ENCODE measurements around the gene MED31. TPM values are rescaled to one million over a fixed set of nuclear protein-coding genes. Genes with fewer than 3 reads are reported as not detected.

The MED31 gene
- total RNA-seq, 1 donor from 2014 or later, result 16.5 TPM

DNA sequence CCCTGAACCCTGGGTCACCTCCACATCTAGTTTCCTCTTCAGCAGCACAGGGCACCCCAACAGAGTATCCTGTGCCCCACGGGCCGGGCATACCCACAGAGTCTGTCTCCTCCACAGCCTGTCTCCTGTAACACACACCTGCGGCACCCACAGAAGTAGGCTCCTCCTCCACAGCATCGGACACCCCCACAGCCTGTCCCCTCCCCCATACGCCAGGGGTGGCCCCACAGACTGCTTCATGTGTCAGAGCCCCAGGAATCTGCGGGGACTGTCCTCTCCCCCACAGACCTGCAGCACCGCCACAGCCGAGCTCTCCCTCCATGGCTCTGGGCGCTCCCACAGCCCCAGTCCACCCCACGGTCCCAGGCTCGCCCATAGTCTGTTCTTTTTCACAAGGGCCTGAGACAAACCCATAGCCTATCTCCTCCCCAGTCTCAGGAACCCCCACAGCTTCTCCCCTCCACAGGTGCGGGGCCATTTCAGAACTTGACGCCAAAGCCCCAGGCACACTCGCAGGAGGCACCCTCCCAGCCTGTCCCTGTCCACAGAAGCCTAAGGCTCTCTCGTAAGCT is 12.3 kb downstream of the MED31 start:
- intact Hi-C loops (cut with DNase I), result loop anchor here (5.0 kb wide), 1 partner anchor 167 kb away; no protein-coding TSS in a partner anchor
- DNase-seq (ENCODE audit: missing footprints) (peak; percentile 62), ATAC-seq (no peak)

GRCh38 chr17:6638046-6638908 is 13.1 kb downstream of the MED31 start:
- intact Hi-C loops (cut with DNase I), result loop anchor here (5.0 kb wide), 1 partner anchor 166 kb away; no protein-coding TSS in a partner anchor
- ATAC-seq, result no peak
- DNase-seq (ENCODE audit: missing footprints), result peak; percentile 67

DNA sequence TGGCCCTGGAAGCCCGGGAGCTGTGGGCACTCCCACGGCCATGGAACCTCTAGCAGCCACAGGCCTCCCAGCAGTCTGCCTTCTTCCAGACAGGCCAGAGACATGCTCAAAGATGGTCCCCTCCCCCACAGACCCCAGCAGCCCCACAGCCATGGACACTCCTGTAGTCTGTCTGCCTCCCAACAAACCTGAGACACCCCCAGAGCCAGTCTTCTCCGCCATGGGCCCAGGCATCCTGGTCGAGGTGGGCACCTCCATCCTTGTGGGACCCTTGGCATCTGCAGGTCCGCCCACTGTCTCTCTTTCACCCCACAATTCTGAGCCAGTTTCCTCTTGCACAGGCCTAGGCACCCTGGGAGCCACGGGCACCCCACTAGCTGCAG is 14.0 kb downstream of the MED31 start:
- no peak for DNase-seq (ENCODE audit: missing footprints)
- intact Hi-C loops (cut with DNase I), result loop anchor here (5.0 kb wide), 1 partner anchor 165 kb away; no protein-coding TSS in a partner anchor
- ATAC-seq, result no peak

DNA sequence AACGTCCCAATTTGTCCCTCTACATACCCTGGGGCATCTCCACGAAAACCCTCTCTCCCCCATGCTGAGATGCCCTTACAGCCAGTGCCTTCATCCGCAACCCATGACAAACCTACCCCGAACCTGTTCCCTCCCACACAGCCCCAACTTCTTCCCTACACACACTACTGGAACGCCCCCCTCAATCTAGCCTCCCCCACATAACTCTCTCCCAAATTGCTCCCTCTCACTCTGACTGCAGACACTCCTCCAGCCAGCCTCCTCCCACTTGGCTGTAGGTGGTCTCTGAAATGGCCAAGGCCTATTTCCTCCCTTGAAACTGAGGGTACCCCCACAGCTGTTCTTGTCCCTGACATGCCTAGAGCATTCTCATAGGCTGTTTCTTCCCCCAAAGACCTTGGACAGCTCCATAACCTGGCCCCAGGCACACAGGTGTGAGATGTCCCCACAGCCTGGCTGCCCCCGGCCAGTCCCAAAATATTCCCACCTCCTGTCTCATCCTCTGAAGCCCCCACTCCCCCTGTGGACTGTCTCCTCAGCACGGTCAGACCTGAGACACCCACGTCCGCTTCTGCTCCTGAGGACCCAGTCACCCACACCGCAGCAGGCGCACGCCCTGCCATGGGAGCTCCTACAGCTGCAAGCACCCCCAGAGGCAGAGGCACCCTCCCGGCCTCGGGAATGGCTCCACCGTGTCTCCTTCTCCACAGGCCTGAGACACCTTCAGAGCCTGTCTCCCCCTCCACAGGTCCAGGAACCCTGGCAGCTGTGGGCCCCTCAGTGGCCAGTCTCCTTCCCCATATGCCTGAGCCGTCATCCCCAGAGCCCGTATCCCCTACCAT is 14.6 kb downstream of the MED31 start:
- ATAC-seq, result no peak
- intact Hi-C loops (cut with DNase I), result loop anchor here (5.0 kb wide), 1 partner anchor 165 kb away; no protein-coding TSS in a partner anchor
- no peak for DNase-seq (ENCODE audit: missing footprints)

DNA sequence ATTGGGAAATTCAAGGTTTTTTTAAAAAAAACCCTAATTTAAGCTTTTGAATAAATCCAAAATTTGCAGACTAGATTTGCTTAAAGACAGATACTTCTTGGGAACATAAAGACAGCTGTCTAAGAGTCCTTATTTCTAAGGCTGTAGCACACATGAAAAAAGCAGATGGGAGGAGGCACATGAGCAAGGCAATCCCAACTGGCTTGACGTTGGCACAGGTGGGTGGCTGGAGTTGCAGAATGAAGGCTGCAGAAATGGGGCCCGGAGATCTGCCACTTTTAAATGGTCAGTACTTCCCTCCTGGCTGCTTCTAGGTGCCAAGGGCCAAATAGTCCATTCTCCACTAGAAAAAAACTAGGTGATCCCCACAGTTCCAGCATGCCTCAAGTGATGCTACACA is 15.3 kb downstream of the MED31 start:
- DNase-seq (ENCODE audit: missing footprints) (no peak), ATAC-seq (no peak)
- intact Hi-C loops (cut with DNase I), result loop anchor here (5.0 kb wide), 1 partner anchor 164 kb away; no protein-coding TSS in a partner anchor

DNA sequence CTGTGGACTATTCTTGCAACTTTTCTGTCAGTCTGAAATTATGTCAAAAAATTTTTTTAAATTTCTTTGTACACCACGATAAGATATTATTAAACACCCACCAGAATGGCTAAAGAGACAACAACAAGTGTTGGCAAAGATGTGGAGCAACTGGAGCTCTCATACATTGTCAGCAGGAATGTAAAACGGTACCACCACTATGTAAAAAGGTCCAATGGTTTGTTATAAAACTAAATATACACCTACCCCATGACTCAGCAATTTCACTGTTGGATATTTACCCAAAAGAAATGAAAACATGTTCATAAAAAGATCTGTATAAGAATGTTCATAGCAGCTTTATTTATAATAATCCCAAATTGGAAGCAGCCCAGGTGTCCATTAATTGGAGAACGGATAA is 18.1 kb downstream of the MED31 start:
- DNase-seq (ENCODE audit: missing footprints) (no peak), ATAC-seq (no peak)
- intact Hi-C loops (cut with DNase I), result no loop called here

- ATAC-seq (peak; percentile 42), DNase-seq (ENCODE audit: missing footprints) (no peak)
- intact Hi-C loops (cut with DNase I), result no loop called here
Observed at GRCh38 chr17:6632530-6632929, 18.9 kb downstream of the MED31 start.

GRCh38 chr17:6630390-6630789 is 21.0 kb downstream of the MED31 start:
- intact Hi-C loops (cut with DNase I), result no loop called here
- DNase-seq (ENCODE audit: missing footprints) (no peak), ATAC-seq (no peak)

- intact Hi-C loops (cut with DNase I), result no loop called here
Observed at GRCh38 chr17:6627019-6627418, 24.4 kb downstream of the MED31 start.

GRCh38 chr17:6626616-6627015 is 24.8 kb downstream of the MED31 start:
- ATAC-seq, result no peak
- intact Hi-C loops (cut with DNase I), result no loop called here
- DNase-seq (ENCODE audit: missing footprints), result no peak

More at GRCh38 chr17:6627019-6627418, 24.4 kb downstream of the MED31 start:
- DNase-seq (ENCODE audit: missing footprints), result no peak
- no peak for ATAC-seq

DNA sequence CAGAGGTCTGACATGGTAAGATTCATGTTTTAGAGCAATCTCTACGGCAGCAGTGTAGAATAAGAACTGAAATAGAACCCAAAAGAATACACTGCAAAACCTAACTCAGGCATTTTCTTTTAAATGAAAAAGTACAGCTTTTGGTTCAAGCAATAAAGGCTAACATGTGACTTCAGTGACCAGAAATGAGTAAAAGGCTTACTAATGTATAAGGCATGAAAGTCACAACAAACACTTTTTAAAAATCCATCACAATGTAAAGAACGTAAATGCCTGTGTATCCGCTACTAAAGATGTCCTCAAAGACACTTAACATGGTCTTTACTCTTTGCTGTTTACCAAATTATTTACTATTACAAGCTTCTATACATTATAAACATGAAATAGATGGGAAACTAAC is 27.5 kb downstream of the MED31 start:
- intact Hi-C loops (cut with DNase I), result no loop called here
- ATAC-seq (no peak), DNase-seq (ENCODE audit: missing footprints) (no peak)

GRCh38 chr17:6611231-6611630 is 40.2 kb downstream of the MED31 start:
- intact Hi-C loops (cut with DNase I), result no loop called here
- DNase-seq (ENCODE audit: missing footprints), result no peak
- ATAC-seq, result no peak

DNA sequence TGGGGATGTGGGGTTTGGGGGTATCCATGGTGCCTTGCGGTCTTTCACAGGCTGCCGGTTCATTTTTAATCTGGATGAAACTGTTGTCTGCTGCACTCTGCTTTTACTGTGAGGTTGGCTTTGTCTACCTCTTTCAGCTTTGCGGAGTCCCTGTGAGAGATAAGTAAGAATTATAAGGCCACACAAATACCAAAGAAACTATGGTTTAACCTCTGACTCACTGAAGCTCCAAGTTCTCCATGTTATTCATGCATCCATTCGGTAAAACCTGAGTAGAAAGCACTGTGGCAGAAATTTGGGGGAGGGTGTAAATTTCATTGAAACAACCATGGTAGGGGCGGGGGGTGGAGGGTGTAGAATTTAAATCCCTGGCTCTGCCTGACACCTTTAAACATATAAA is 41.4 kb downstream of the MED31 start:
- ATAC-seq (no peak), DNase-seq (ENCODE audit: missing footprints) (no peak)
- intact Hi-C loops (cut with DNase I), result no loop called here

DNA sequence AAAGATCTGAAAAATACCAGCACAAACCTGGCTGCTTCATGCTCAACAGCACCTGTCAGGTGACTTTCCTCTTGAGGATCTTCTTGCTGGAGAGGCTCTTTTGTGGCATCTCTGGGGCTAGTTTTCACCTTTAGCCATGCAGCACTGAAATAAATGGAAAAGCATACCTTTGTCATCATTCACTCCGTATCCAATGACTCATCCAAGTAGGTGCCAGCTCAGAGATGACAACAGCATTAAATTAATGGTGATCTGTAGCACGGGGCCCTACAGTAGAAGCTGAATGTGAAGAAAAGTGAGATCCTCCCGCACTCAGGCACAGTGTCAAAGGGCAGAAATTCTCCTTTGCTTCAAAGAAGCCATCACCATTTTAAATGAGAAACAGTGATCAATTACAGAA is 43.1 kb downstream of the MED31 start:
- intact Hi-C loops (cut with DNase I), result no loop called here
- ATAC-seq (no peak), DNase-seq (ENCODE audit: missing footprints) (no peak)

- ATAC-seq, result no peak
- no peak for DNase-seq (ENCODE audit: missing footprints)
- intact Hi-C loops (cut with DNase I), result no loop called here
Observed at GRCh38 chr17:6605142-6605541, 46.3 kb downstream of the MED31 start.

DNA sequence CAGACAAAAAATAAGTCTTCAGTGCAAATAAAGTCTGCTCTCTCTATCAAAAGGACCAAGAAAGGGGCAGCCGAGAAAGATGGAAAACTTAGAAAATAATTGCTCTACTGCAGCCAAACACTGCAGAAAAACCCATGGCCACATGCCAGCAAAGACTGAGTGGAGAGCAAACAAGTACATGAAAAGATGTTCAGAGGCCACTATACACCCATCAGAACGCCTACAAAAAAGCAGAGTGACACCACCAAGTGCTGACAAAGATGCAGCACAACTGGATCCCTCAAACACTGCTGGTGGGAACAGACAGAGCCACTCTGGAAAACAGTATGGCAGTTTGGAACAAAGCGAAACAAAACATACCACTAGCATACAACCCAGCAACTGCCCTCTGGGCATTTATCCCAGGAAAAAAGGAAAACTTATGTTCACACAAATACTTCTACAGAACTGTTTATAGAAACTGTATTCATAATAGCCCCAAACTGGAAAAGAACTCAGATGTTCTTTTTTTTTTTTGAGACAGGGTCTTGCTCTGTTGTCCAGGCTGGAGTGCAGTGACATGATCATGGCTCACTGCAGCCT is 47.6 kb downstream of the MED31 start:
- no peak for ATAC-seq
- intact Hi-C loops (cut with DNase I), result no loop called here
- no peak for DNase-seq (ENCODE audit: missing footprints)

- DNase-seq (ENCODE audit: missing footprints) (no peak), ATAC-seq (no peak)
- intact Hi-C loops (cut with DNase I), result no loop called here
Observed at GRCh38 chr17:6602141-6602540, 49.3 kb downstream of the MED31 start.

GRCh38 chr17:6599364-6599763 is 52.0 kb downstream of the MED31 start:
- DNase-seq (ENCODE audit: missing footprints), result no peak
- ATAC-seq, result peak; percentile 44
- intact Hi-C loops (cut with DNase I), result no loop called here

DNA sequence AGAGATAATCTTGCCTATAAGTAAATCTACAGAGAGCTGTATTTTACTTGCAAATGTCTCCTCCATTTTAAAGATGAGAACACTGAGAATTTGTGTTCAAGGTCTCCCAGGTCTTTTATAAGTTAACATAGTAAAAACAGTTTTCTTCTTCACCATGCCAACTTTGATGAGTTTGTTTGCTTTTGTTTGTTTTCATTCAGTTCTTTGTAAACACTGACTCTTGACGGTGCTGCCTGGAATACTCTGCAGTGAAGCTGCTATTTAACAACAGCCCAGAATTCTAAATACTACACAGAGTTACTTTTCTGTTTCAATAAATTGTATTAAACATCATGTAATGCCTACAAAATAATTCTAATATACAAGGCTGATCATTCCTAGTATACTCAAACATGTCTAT is 53.7 kb downstream of the MED31 start:
- DNase-seq (ENCODE audit: missing footprints), result no peak
- intact Hi-C loops (cut with DNase I), result no loop called here
- no peak for ATAC-seq

Data from Right ventricle myocardium inferior (tissue), 1 donor.